Adrenal gland (tissue), 12 donors: ENCODE data around the gene SORBS2. TPM values are rescaled to one million over a fixed set of nuclear protein-coding genes. Genes with fewer than 3 reads are reported as not detected.

Experiments
- DNase-seq, 7 donors: peaks; one replicate each; pipeline ENCODE4 v3.0.0-alpha.2; 2019 to 2020
- H3K27ac ChIP-seq, 5 donors: fragments of 200-600 bp; sonication (generic) in 4 of 5; 1 replicate in 3 of 5; 2 replicates in 2 of 5; pipeline versions ENCODE4 v1.5.1 to v1.8.0; 2016 to 2020; ENCODE audit warnings: mild to moderate bottlenecking in 1 of 5
- H3K27me3 ChIP-seq: fragments of 200-600 bp; 2 replicates; pipeline ENCODE4 v1.8.0; 2021
- H3K36me3 ChIP-seq, 2 donors: fragments of 200-600 bp; replicated peaks in 1 of 2; 1 replicate in 1 of 2; 2 replicates in 1 of 2; pipeline versions ENCODE4 v1.5.1 to v1.8.0; 2018 to 2022
- H3K4me1 ChIP-seq, 2 donors: fragments of 200-600 bp; replicated peaks in 1 of 2; 1 replicate in 1 of 2; 2 replicates in 1 of 2; pipeline versions ENCODE4 v1.5.1 to v1.8.0; 2018 to 2021
- H3K4me3 ChIP-seq, 4 donors: fragments of 200-600 bp; sonication (generic) in 3 of 4; one replicate each; pipeline ENCODE4 v1.5.1; 2016 to 2018
- H3K9me3 ChIP-seq, 3 donors: fragments of 200-600 bp; sonication (generic) in 1 of 3; replicated peaks in 1 of 3; 1 replicate in 2 of 3; 2 replicates in 1 of 3; pipeline versions ENCODE4 v1.5.1 to v1.8.0; 2016 to 2021
- POLR2A ChIP-seq, 2 donors: fragments of 450-650 bp; IDR thresholded peaks; one replicate each; pipeline ENCODE4 v1.6.1; 2017; ENCODE audit warnings: antibody characterized with exemption in 2 of 2, mild to moderate bottlenecking in 2 of 2, moderate library complexity in 1 of 2
- WGBS, 4 donors: extraction: QIAGEN DNeasy Blood & Tissue Kit in 2 of 4; methylation state at CpG; one replicate each; pipeline versions ENCODE4 v1.1.5 to v1.1.7; 2013 to 2017; 5-methylcytosine and 5-hydroxymethylcytosine counted together
- intact Hi-C, 2 donors: fragments of 100-400 bp; cut with DNase I; formaldehyde crosslinking; loops; one replicate each; pipeline versions ENCODE4 v1.14.1 to v1.15.0; 2022 to 2023
- polyA plus RNA-seq, 3 donors: library from polyadenylated mRNA; stranded (reverse); fragments of 200-250 nt in 2 of 3; fragments of 350-450 nt in 1 of 3; fragmentation: Illumina TruSeq in 1 of 3; extraction: RNeasy Lipid Tissue Mini Kit (QIAGEN cat#74804) in 1 of 3; gene quantifications; one replicate each; pipeline ENCODE4 v1.2.3, GENCODE V29; 2013 to 2014
- total RNA-seq, 9 donors: library from RNA; depleted of rRNA in 4 of 9; stranded (reverse); fragments of >200 nt in 4 of 9; fragments of 120-200 nt in 1 of 9; fragmentation: NEBNext Ultra II Directional in 1 of 9; extraction: Animal tissue kit (Norgen Biotek cat#: 25700) in 1 of 9; gene quantifications; one replicate each; pipeline versions ENCODE4 v1.1.0 to v1.2.4, GENCODE V29; 2013 to 2023
- TF ChIP-seq, protein P1 (sequence below), 6 experiments: fragments of 450-650 bp in 4 of 6; fragments of 200-600 bp in 2 of 6; sonication (generic) in 1 of 6; IDR thresholded peaks; 1 replicate in 5 of 6; 2 replicates in 1 of 6; pipeline versions ENCODE4 v1.5.1 to v1.8.0; 2016 to 2021; ENCODE audit warnings: antibody characterized with exemption in 6 of 6, mild to moderate bottlenecking in 2 of 6, moderate library complexity in 1 of 6
- donor health status: healthy with polysubstance abuse.
- donor health status: Bipolar disorder and iron deficiency.
- donor health status: DM: yes; HTN: yes; CAD: no.
- donor health status: DM: no; HTN: no; CAD: no.
- donor health status: DM: no; HTN: no; CAD: no.
- donor health status: DM: yes; HTN: yes; CAD: no.

Gene SORBS2
- total and polyA plus RNA-seq, 12 donors: 126 to 875 (median 582) TPM

GRCh38 chr4:185695743-185696142, 116.3 kb downstream of the SORBS2 start:
- 93 to 96% (median 94%) methylated on average over 4 of the region's 4 CpGs for WGBS, 4 donors
- H3K4me3 ChIP-seq: no peak overlapping the region
- no peaks in the 10 kb centered on the region for H3K27me3 ChIP-seq
- TF ChIP-seq POLR2A (IDR thresholded peaks at IDR 0.05): no peak
- TF ChIP-seq, protein P1, sequence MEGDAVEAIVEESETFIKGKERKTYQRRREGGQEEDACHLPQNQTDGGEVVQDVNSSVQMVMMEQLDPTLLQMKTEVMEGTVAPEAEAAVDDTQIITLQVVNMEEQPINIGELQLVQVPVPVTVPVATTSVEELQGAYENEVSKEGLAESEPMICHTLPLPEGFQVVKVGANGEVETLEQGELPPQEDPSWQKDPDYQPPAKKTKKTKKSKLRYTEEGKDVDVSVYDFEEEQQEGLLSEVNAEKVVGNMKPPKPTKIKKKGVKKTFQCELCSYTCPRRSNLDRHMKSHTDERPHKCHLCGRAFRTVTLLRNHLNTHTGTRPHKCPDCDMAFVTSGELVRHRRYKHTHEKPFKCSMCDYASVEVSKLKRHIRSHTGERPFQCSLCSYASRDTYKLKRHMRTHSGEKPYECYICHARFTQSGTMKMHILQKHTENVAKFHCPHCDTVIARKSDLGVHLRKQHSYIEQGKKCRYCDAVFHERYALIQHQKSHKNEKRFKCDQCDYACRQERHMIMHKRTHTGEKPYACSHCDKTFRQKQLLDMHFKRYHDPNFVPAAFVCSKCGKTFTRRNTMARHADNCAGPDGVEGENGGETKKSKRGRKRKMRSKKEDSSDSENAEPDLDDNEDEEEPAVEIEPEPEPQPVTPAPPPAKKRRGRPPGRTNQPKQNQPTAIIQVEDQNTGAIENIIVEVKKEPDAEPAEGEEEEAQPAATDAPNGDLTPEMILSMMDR (IDR thresholded peaks at IDR 0.05): no peak
- peaks cover 7 to 37% of the 10 kb centered on the region in 2 donors for H3K4me1 ChIP-seq
- intact Hi-C loops: no loop called here
- no peak for DNase-seq
- H3K27ac ChIP-seq: peak overlapping the region in 2 of 5 donors; percentile 5 to 29
- H3K36me3 ChIP-seq: no peaks in the 10 kb centered on the region
- no peaks in the 10 kb centered on the region for H3K9me3 ChIP-seq

- no peaks in the 10 kb centered on the region for H3K9me3 ChIP-seq
- DNase-seq: no peak
- WGBS, 4 donors: 58 to 69% (median 68%) methylated on average over 12 of the region's 12 CpGs
- H3K27me3 ChIP-seq: no peaks in the 10 kb centered on the region
- no peak overlapping the region for H3K4me3 ChIP-seq
- TF ChIP-seq, protein P1 (IDR thresholded peaks at IDR 0.05): no peak
- TF ChIP-seq POLR2A (IDR thresholded peaks at IDR 0.05): no peak
- H3K4me1 ChIP-seq: peaks cover 0 to 27% of the 10 kb centered on the region in 2 donors
- no peaks in the 10 kb centered on the region for H3K36me3 ChIP-seq
- intact Hi-C loops: no loop called here
- H3K27ac ChIP-seq: peak overlapping the region in 4 of 5 donors; percentile 30 to 42 (median 36)
Observed at GRCh38 chr4:185693548-185694215, 118.3 kb downstream of the SORBS2 start.

- no peaks in the 10 kb centered on the region for H3K9me3 ChIP-seq
- WGBS, 4 donors: 80 to 95% (median 91%) methylated on average over 7 to 9 of the region's 9 CpGs
- no peak for DNase-seq
- no peaks in the 10 kb centered on the region for H3K27me3 ChIP-seq
- no peak overlapping the region for H3K27ac ChIP-seq
- H3K36me3 ChIP-seq: no peaks in the 10 kb centered on the region
- peaks cover 0 to 6% of the 10 kb centered on the region in 2 donors for H3K4me1 ChIP-seq
- no peak overlapping the region for H3K4me3 ChIP-seq
- intact Hi-C loops: no loop called here
- TF ChIP-seq POLR2A (IDR thresholded peaks at IDR 0.05): no peak
- TF ChIP-seq, protein P1 (IDR thresholded peaks at IDR 0.05): no peak
Observed at GRCh38 chr4:185689407-185689806, 122.6 kb downstream of the SORBS2 start.

GRCh38 chr4:185685804-185686203, 126.2 kb downstream of the SORBS2 start:
- no peak for DNase-seq
- Histone ChIP-seq H3K4me3 (no peak overlapping the region), H3K27me3 (no peaks in the 10 kb centered on the region), H3K36me3 (no peaks in the 10 kb centered on the region), H3K27ac (no peak overlapping the region), H3K9me3 (no peaks in the 10 kb centered on the region), H3K4me1 (peaks cover 6 to 26% of the 10 kb centered on the region in 2 donors)
- TF ChIP-seq POLR2A (IDR thresholded peaks at IDR 0.05): no peak
- TF ChIP-seq, protein P1 (IDR thresholded peaks at IDR 0.05): no peak
- intact Hi-C loops: no loop called here
- WGBS, 4 donors: 91 to 99% (median 92%) methylated on average over 1 of the region's 1 CpG
